GM12801 (cell line): ENCODE data around the gene MAMDC2.

Source experiments
- CTCF ChIP-seq: IDR thresholded peaks from one replicate; pipeline ENCODE4 v1.5.1; 2011; ENCODE audit warnings: control low read depth; ENCODE audit not compliant: insufficient read length; ENCODE audit errors: extremely low read depth

MAMDC2 gene

DNA sequence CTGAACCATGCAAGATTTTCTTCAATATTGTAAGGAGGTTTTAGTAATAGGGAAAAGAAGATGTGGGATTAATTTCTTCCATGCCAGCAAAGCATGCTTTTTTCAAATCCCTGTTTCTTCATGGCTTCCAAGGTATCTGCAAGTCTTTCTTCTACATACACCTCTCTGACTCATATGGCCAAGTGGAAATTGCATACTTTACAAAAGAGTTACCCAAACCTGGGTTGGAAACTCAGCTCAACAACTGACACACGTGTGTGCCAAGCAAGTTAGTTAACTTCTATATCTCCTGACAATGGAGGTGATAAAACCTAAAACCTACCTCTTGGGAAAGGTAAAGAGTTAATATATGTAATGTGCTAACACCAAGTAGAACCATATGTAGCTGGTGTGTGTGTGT is 28.5 kb upstream of the MAMDC2 start:
- TF ChIP-seq CTCF, result no peak

DNA sequence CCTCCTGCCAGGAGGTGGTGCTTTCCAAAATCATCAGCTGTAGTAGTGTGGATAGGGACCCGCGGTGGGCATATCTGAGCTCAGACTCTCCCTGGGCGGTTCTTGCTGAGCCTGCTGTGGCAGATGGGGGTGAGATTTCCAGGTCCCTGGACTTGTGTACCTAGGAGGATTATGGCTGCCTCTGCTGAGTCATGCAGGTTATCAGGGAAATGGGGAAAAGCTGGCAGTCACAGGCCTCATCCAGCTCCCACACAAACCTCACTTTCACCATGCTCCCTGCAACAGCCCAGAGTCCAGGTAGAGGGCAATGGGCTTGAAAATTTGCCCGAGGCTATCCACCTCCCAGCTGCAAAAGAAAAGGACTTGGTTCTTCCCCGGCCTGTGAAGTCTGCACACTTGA is 23.4 kb upstream of the MAMDC2 start:
- no peak for TF ChIP-seq CTCF

GRCh38 chr9:70020991-70021571 is 22.6 kb upstream of the MAMDC2 start:
- TF ChIP-seq CTCF, result no peak

GRCh38 chr9:70028287-70028686 is 15.4 kb upstream of the MAMDC2 start:
- no peak for TF ChIP-seq CTCF

DNA sequence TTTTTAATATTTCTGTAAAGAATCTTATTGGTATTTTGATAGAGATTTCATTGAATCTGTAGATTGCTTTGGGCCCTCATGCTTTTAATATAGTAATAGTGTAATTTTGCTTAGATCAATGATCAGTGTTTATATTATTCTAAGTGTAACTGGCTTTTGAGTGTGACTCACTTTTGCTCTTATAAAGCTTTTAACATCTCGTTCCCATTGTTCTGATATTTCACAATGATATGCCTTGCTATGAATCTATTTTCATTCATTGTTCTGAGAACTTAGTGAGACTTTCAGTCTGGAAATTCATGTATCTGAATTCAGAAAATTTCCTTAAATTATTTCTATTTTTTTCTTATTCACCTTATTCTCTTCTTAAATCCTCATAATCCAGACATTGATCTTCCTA is 13.5 kb upstream of the MAMDC2 start:
- TF ChIP-seq CTCF, result no peak

DNA sequence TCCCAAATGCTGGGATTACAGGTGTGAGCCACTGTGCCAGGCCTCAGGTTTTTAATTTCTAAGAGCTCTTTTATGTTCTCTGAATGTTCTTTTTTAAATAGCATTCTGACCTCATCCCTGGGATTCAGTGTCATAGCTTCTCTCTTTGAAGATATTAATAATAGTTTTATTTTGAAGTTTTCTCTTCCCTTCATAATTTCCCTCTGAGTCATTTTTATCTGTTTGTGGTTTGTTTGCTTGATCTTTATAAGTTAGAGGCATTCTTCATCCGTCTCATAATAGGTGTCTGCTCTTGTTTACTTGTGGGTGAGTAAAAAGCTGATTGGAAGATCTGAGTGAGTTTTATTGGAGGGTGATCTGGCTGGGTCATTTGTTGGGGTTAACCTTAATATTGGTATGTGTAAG is 12.5 kb upstream of the MAMDC2 start:
- no peak for TF ChIP-seq CTCF

- TF ChIP-seq CTCF, result no peak
Measured at GRCh38 chr9:70034271-70034711, 9.4 kb upstream of the MAMDC2 start.
